Loucy (cell line): ENCODE data around the gene ZNF470.

ENCODE experiments used
- EZH2phosphoT487 ChIP-seq: fragments of 200-600 bp; IDR thresholded peaks from 2 replicates; pipeline ENCODE4 v1.6.1; 2018; ENCODE audit warnings: antibody characterized with exemption, mild to moderate bottlenecking, moderate library complexity, borderline replicate concordance
- TF ChIP-seq, protein P1 (sequence below): fragments of 200-600 bp; sonication (generic); conservative IDR thresholded peaks from 2 replicates; pipeline ENCODE4 v1.5.1; 2014; ENCODE audit warnings: mild to moderate bottlenecking, antibody characterized with exemption, low read length

- TF ChIP-seq, protein P1, sequence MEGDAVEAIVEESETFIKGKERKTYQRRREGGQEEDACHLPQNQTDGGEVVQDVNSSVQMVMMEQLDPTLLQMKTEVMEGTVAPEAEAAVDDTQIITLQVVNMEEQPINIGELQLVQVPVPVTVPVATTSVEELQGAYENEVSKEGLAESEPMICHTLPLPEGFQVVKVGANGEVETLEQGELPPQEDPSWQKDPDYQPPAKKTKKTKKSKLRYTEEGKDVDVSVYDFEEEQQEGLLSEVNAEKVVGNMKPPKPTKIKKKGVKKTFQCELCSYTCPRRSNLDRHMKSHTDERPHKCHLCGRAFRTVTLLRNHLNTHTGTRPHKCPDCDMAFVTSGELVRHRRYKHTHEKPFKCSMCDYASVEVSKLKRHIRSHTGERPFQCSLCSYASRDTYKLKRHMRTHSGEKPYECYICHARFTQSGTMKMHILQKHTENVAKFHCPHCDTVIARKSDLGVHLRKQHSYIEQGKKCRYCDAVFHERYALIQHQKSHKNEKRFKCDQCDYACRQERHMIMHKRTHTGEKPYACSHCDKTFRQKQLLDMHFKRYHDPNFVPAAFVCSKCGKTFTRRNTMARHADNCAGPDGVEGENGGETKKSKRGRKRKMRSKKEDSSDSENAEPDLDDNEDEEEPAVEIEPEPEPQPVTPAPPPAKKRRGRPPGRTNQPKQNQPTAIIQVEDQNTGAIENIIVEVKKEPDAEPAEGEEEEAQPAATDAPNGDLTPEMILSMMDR: no peak
- no peak for TF ChIP-seq EZH2phosphoT487
These were observed 10.7 kb downstream of the ZNF470 start for GRCh38 chr19:56577719-56578602.
